Inflammatory macrophage treated with lipopolysaccharide for 1 hour (primary cell): ENCODE measurements around the gene ELMOD2.

Source experiments
- DNase-seq, 2 donors: peaks; one replicate each; pipeline ENCODE4 v3.0.0-alpha.2; 2020 to 2022

Gene ELMOD2

GRCh38 chr4:140584439-140584838, 60.5 kb downstream of the ELMOD2 start:
- DNase-seq, result no peak

- DNase-seq, result no peak
These were observed 71.1 kb downstream of the ELMOD2 start for GRCh38 chr4:140595065-140595464.

GRCh38 chr4:140600408-140600807, 76.4 kb downstream of the ELMOD2 start:
- DNase-seq, result no peak

- no peak for DNase-seq
These were observed 78.7 kb downstream of the ELMOD2 start for GRCh38 chr4:140602714-140603113.

- DNase-seq, result no peak
These were observed 79.3 kb downstream of the ELMOD2 start for GRCh38 chr4:140603286-140603685.
